ENCODE measurements around the gene STIP1.

GRCh38 chr11:64229090-64229743, 43.2 kb downstream of the STIP1 start:
- TF ChIP-seq FOXP2 (optimal IDR thresholded peaks at IDR 0.05; ENCODE audit: control extremely low read depth, extremely low read length, insufficient read depth), result no peak
- no peak for TF ChIP-seq EZH2 (IDR thresholded peaks at IDR 0.05)

All from SK-N-MC (cell line).